Endothelial cell of umbilical vein (primary cell): ENCODE data around the gene C1orf115. TPM values are rescaled to one million over a fixed set of nuclear protein-coding genes. Genes with fewer than 3 reads are reported as not detected.

ENCODE experiments used
- BruUV-seq: library from RNA; stranded (reverse); fragments of 400-500 nt; replicated peaks from 2 replicates; lab custom pipeline; 2021; lab: Mats Ljungman, UMichigan
- CTCF ChIA-PET: fragments of 300-600, 350-600 bp; sonication (Branson Sonifier 250); formaldehyde crosslinking; loops from one replicate; lab custom pipeline; 2021; ENCODE audit warnings: antibody characterized with exemption, inconsistent platforms; lab: Charles Lee
- POLR2A ChIA-PET: fragments of 300-600, 350-600 bp; sonication (Branson Sonifier 250); formaldehyde crosslinking; loops from one replicate; lab custom pipeline; 2021; ENCODE audit warnings: antibody characterized with exemption, inconsistent platforms; lab: Charles Lee
- DNase-seq: peaks from one replicate; pipeline ENCODE4 v3.0.0-alpha.2; 2011; ENCODE audit warnings: low read depth, low spot score
- FAIRE-seq: peaks from 2 replicates; lab custom pipeline; 2011; peaks lifted over from hg19 to GRCh38; lab: Jason Lieb, UNC
- H2AFZ ChIP-seq: 2 replicates; pipeline ENCODE4 v1.6.0; 2012; ENCODE audit warnings: low read depth, low read length, control low read depth, inconsistent platforms
- H3K27ac ChIP-seq: 2 replicates; pipeline ENCODE4 v1.5.1; 2011; ENCODE audit warnings: low read depth, mild to moderate bottlenecking, control low read depth, low read length, moderate library complexity; ENCODE audit not compliant: insufficient read depth
- H3K27me3 ChIP-seq, 2 experiments: 2 replicates each; pipeline versions ENCODE4 v1.6.0 to v1.6.1; 2011; ENCODE audit warnings: low read length in 2 of 2, mixed read lengths in 1 of 2; ENCODE audit not compliant: control insufficient read depth in 2 of 2, insufficient read depth in 2 of 2
- H3K36me3 ChIP-seq, 2 experiments: 2 replicates in 1 of 2; 3 replicates in 1 of 2; pipeline ENCODE4 v1.5.1; 2011; ENCODE audit warnings: low read length in 2 of 2, mild to moderate bottlenecking in 1 of 2, moderate library complexity in 1 of 2; ENCODE audit not compliant: control insufficient read depth in 2 of 2, insufficient read depth in 2 of 2; ENCODE audit errors: extremely low read depth in 1 of 2
- H3K4me1 ChIP-seq: 3 replicates; pipeline ENCODE4 v1.5.1; 2011; ENCODE audit warnings: mild to moderate bottlenecking, low read length; ENCODE audit not compliant: control insufficient read depth, insufficient read depth; ENCODE audit errors: extremely low read depth
- H3K4me2 ChIP-seq: 2 replicates; pipeline ENCODE4 v1.6.1; 2011; ENCODE audit warnings: low read length, control low read depth, mixed read lengths; ENCODE audit not compliant: insufficient read depth
- H3K4me3 ChIP-seq, 3 experiments: fragments of 200-600 bp in 1 of 3; sonication (generic), shearing (Covaris generic) in 1 of 3; replicated peaks in 1 of 3; 2 replicates each; pipeline ENCODE4 v1.5.1; 2011 to 2016; ENCODE audit warnings: control low read depth in 3 of 3, low read length in 3 of 3, mild to moderate bottlenecking in 2 of 3, inconsistent platforms in 1 of 3, low read depth in 1 of 3, moderate library complexity in 1 of 3; ENCODE audit not compliant: insufficient read depth in 1 of 3
- H3K79me2 ChIP-seq: 2 replicates; pipeline ENCODE4 v1.6.0; 2012; ENCODE audit warnings: low read length, inconsistent platforms; ENCODE audit not compliant: control insufficient read depth, insufficient read depth
- H3K9ac ChIP-seq: replicated peaks from 2 replicates; pipeline ENCODE3; 2011; ENCODE audit warnings: low read length, control low read depth; ENCODE audit not compliant: insufficient read depth; ENCODE audit errors: extremely low read depth
- H3K9me1 ChIP-seq: replicated peaks from 3 replicates; pipeline ENCODE4 v1.6.0; 2011; ENCODE audit warnings: mild to moderate bottlenecking, low read length; ENCODE audit not compliant: control insufficient read depth, insufficient read depth; ENCODE audit errors: extremely low read depth
- H3K9me3 ChIP-seq: replicated peaks from 2 replicates; pipeline ENCODE4 v1.5.1; 2012; ENCODE audit warnings: low read length, inconsistent platforms; ENCODE audit not compliant: control insufficient read depth, insufficient read depth
- H4K20me1 ChIP-seq: replicated peaks from 2 replicates; pipeline ENCODE3; 2011; ENCODE audit warnings: mild to moderate bottlenecking, low read length; ENCODE audit not compliant: control insufficient read depth, insufficient read depth; ENCODE audit errors: extremely low read depth
- EZH2 ChIP-seq: IDR thresholded peaks from 2 replicates; pipeline ENCODE4 v1.6.1; 2012; ENCODE audit warnings: borderline replicate concordance, low read depth, mild to moderate bottlenecking, moderate library complexity, low read length, inconsistent platforms; ENCODE audit not compliant: severe bottlenecking
- FOS ChIP-seq: IDR thresholded peaks from 2 replicates; pipeline ENCODE4 v1.6.1; 2011; ENCODE audit warnings: mild to moderate bottlenecking, low read length, moderate library complexity, borderline replicate concordance; ENCODE audit not compliant: insufficient read depth
- GATA2 ChIP-seq: IDR thresholded peaks from 2 replicates; pipeline ENCODE4 v1.7.0; 2011; ENCODE audit warnings: low read depth, mild to moderate bottlenecking, moderate library complexity, mixed read lengths, low read length; ENCODE audit not compliant: insufficient read length, insufficient read depth
- JUN ChIP-seq: IDR thresholded peaks from 2 replicates; pipeline ENCODE4 v1.6.1; 2011; ENCODE audit warnings: borderline replicate concordance, low read depth; ENCODE audit not compliant: insufficient read length, insufficient read depth
- MYC ChIP-seq: IDR thresholded peaks from one replicate; pipeline ENCODE4 v1.6.1; 2011; ENCODE audit warnings: mild to moderate bottlenecking, low read depth, low read length
- POLR2A ChIP-seq: IDR thresholded peaks from 2 replicates; pipeline ENCODE4 v1.6.1; 2012; ENCODE audit warnings: low read depth, mild to moderate bottlenecking, control low read depth, low read length
- POLR2AphosphoS5 ChIP-seq: IDR thresholded peaks from 2 replicates; pipeline ENCODE4 v1.6.1; 2012; ENCODE audit warnings: low read depth, mild to moderate bottlenecking, control low read depth, low read length, moderate library complexity; ENCODE audit not compliant: insufficient read depth
- dilution Hi-C: fragments of 300-500 bp; cut with MboI; formaldehyde crosslinking; loops from one replicate; pipeline ENCODE4 v1.15.0; 2019; ENCODE audit warnings: low sequenced_read_pairs; ENCODE audit not compliant: extremely low pct_ligation_motif_present
- intact Hi-C: fragments of 100-400 bp; cut with micrococcal nuclease; formaldehyde crosslinking; loops from one replicate; pipeline ENCODE4 v1.10.0; 2022
- polyA plus RNA-seq, 4 experiments: library from polyadenylated mRNA; depleted of rRNA in 3 of 4; stranded (reverse) in 3 of 4; unstranded in 1 of 4; fragments of >200 nt; gene quantifications; 2 replicates each; pipeline versions ENCODE4 v1.2.1 to v1.2.3, GENCODE V29; 2011 to 2012; ENCODE audit warnings: missing spikeins in 1 of 4
- total RNA-seq: library from RNA; stranded (reverse); gene quantifications from 2 replicates; pipeline ENCODE4 v1.2.3, GENCODE V29; 2021
- TF ChIP-seq, protein P1 (sequence below): IDR thresholded peaks from 2 replicates; pipeline ENCODE4 v1.6.1; 2011; ENCODE audit not compliant: insufficient read depth, insufficient read length
- TF ChIP-seq, protein P2 (sequence below), 2 donors: IDR thresholded peaks; 1 replicate in 1 of 2; 2 replicates in 1 of 2; pipeline ENCODE4 v1.5.1; 2011; ENCODE audit warnings: low read length in 2 of 2, mild to moderate bottlenecking in 2 of 2, moderate library complexity in 2 of 2, control low read depth in 1 of 2, inconsistent platforms in 1 of 2, low read depth in 1 of 2; ENCODE audit not compliant: insufficient read depth in 1 of 2; ENCODE audit errors: extremely low read depth in 1 of 2

The C1orf115 gene
- total and polyA plus RNA-seq, 2 donors (not counting 3 experiments of a cell fraction or from before 2014, with no cell fraction given): 11.1 to 16.4 TPM

DNA sequence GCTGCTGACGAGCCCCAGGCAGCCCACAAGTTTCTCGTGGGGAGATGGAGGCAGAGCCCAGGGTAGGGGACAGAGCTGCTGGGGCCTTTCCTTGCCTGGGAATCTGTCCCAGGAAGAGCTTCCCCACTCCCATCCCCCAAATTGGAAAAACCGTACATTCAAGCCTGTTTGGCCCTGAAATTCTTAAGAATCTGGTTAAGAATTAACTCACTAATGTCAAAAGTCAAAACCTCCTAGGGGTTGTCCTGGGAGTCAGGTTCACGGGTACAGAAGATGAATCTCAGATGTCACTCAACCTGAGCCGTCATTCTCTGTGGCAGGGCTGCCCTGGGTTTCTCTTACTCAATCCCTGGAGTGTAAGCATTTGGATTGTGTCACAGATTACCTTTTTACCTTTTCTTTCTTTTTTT lies 8.4 kb downstream of the C1orf115 start:
- TF ChIP-seq, protein P1, sequence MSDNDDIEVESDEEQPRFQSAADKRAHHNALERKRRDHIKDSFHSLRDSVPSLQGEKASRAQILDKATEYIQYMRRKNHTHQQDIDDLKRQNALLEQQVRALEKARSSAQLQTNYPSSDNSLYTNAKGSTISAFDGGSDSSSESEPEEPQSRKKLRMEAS: no peak
- TF ChIP-seq, protein P2, sequence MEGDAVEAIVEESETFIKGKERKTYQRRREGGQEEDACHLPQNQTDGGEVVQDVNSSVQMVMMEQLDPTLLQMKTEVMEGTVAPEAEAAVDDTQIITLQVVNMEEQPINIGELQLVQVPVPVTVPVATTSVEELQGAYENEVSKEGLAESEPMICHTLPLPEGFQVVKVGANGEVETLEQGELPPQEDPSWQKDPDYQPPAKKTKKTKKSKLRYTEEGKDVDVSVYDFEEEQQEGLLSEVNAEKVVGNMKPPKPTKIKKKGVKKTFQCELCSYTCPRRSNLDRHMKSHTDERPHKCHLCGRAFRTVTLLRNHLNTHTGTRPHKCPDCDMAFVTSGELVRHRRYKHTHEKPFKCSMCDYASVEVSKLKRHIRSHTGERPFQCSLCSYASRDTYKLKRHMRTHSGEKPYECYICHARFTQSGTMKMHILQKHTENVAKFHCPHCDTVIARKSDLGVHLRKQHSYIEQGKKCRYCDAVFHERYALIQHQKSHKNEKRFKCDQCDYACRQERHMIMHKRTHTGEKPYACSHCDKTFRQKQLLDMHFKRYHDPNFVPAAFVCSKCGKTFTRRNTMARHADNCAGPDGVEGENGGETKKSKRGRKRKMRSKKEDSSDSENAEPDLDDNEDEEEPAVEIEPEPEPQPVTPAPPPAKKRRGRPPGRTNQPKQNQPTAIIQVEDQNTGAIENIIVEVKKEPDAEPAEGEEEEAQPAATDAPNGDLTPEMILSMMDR (IDR thresholded peaks at IDR 0.05; ENCODE audit: extremely low read depth in 1 of 2, insufficient read depth in 1 of 2, low read depth in 1 of 2, low read length in 2 of 2): no peak
- TF ChIP-seq JUN: no peak
- TF ChIP-seq GATA2: no peak
- no peak for TF ChIP-seq POLR2A
- no peak for TF ChIP-seq MYC
- no peak for TF ChIP-seq FOS
- no peak for TF ChIP-seq POLR2AphosphoS5
- no peak for TF ChIP-seq EZH2
- intact Hi-C loops (no loop called here), dilution Hi-C loops (no loop called here)
- Histone ChIP-seq H2AFZ (no peak overlapping the region), H3K4me1 (no peaks in the 10 kb centered on the region), H3K9ac (no peak overlapping the region), H3K9me3 (no peaks in the 10 kb centered on the region), H4K20me1 (no peaks in the 10 kb centered on the region), H3K9me1 (no peaks in the 10 kb centered on the region), H3K4me2 (no peak overlapping the region), H3K4me3 (no peak overlapping the region), H3K27me3 (no peaks in the 10 kb centered on the region), H3K36me3 (peaks cover 0 to 10% of the 10 kb centered on the region in 2 experiments), H3K79me2 (no peaks in the 10 kb centered on the region), H3K27ac (no peak overlapping the region)
- POLR2A ChIA-PET: no interaction called here
- TSS peak; percentile 35 for BruUV-seq
- DNase-seq (no peak), FAIRE-seq (no peak)
- CTCF ChIA-PET: interaction anchor here (0.7 to 3.6 kb wide), 4 partner anchors 10 to 78 kb away, joined by 3 to 17 read pairs (median 12); no protein-coding TSS in a partner anchor
